ENCODE data around the gene DIO1.

DNA sequence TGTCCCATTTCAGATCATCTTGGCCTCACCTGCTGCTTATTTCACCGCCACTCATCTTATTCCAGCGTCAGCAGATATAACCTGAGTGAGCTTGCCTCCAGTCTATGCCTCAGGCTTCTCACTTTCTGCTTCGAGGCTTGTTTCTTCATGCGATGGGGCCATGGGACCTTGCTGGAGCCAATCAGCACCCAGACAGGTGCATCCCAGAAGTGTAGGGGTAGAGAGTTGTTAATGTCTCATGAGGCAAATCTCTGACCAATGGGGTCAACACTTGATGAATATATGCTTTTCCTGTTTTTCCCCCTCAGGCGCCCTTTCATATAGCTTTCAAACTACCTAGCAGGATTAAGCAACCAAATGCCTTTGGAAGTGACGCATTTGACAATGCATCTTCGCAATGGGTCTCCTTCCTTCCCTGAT, 3.5 kb upstream of the DIO1 start:
- TF ChIP-seq ZNF274 (IDR thresholded peaks at IDR 0.05; ENCODE audit: low read depth, low read length) (no peak), YY1 (IDR thresholded peaks at IDR 0.05; ENCODE audit: insufficient read depth, insufficient read length) (no peak), SUZ12 (IDR thresholded peaks at IDR 0.05; ENCODE audit: extremely low read depth, insufficient read depth, insufficient read length) (no peak)

All from NT2/D1 (cell line).